Breast epithelium (tissue), 4 donors: ENCODE data around the gene TLE1. TPM values are rescaled to one million over a fixed set of nuclear protein-coding genes. Genes with fewer than 3 reads are reported as not detected.

ENCODE experiments used
- DNase-seq, 2 donors: peaks; one replicate each; pipeline ENCODE4 v3.0.0-alpha.2; 2019; ENCODE audit warnings: low spot score in 2 of 2
- H3K27ac ChIP-seq, 2 donors: fragments of 200-600 bp; sonication (generic) in 1 of 2; one replicate each; pipeline ENCODE4 v1.5.1; 2016 to 2019; ENCODE audit warnings: mild to moderate bottlenecking in 1 of 2
- H3K27me3 ChIP-seq, 2 donors: fragments of 200-600 bp; sonication (generic) in 1 of 2; one replicate each; pipeline versions ENCODE4 v1.5.1 to v1.6.0; 2017 to 2019; ENCODE audit warnings: control low read depth in 1 of 2, mild to moderate bottlenecking in 1 of 2
- H3K36me3 ChIP-seq: fragments of 200-600 bp; one replicate; pipeline ENCODE4 v1.5.1; 2019
- H3K4me1 ChIP-seq, 2 donors: fragments of 200-600 bp; sonication (generic); one replicate each; pipeline ENCODE4 v1.5.1; 2016 to 2019; ENCODE audit warnings: control low read depth in 1 of 2
- H3K4me3 ChIP-seq, 3 donors: fragments of 200-600 bp; sonication (generic); 1 replicate in 2 of 3; 2 replicates in 1 of 3; pipeline ENCODE4 v1.5.1; 2016 to 2019; ENCODE audit warnings: mild to moderate bottlenecking in 3 of 3, moderate library complexity in 2 of 3
- H3K9me3 ChIP-seq, 2 donors: fragments of 200-600 bp; sonication (generic) in 1 of 2; one replicate each; pipeline ENCODE4 v1.5.1; 2016 to 2019; ENCODE audit warnings: control low read depth in 1 of 2
- POLR2A ChIP-seq: fragments of 450-650 bp; IDR thresholded peaks from one replicate; pipeline ENCODE4 v1.6.1; 2016; ENCODE audit warnings: antibody characterized with exemption, mild to moderate bottlenecking, moderate library complexity
- POLR2AphosphoS5 ChIP-seq, 3 donors: sonication (generic); formaldehyde crosslinking; IDR thresholded peaks; one replicate each; pipeline ENCODE4 v1.6.1; 2017; ENCODE audit warnings: antibody characterized with exemption in 3 of 3
- intact Hi-C: fragments of 100-400 bp; cut with DNase I; formaldehyde crosslinking; loops from one replicate; pipeline ENCODE4 v1.15.1; 2023; ENCODE audit warnings: low total_unique reads
- total RNA-seq, 3 donors: library from RNA; depleted of rRNA; stranded (reverse); fragments of >200 nt; gene quantifications; one replicate each; pipeline ENCODE4 v1.1.0, GENCODE V29; 2016
- TF ChIP-seq, protein P1 (sequence below), 3 donors: fragments of 450-650 bp; IDR thresholded peaks; one replicate each; pipeline ENCODE4 v1.5.1; 2016 to 2017; ENCODE audit warnings: antibody characterized with exemption in 3 of 3, mild to moderate bottlenecking in 3 of 3, moderate library complexity in 3 of 3

The TLE1 gene
- total RNA-seq, 3 donors from 2014 or later = 41.1 to 52.1 (median 47.4) TPM

DNA sequence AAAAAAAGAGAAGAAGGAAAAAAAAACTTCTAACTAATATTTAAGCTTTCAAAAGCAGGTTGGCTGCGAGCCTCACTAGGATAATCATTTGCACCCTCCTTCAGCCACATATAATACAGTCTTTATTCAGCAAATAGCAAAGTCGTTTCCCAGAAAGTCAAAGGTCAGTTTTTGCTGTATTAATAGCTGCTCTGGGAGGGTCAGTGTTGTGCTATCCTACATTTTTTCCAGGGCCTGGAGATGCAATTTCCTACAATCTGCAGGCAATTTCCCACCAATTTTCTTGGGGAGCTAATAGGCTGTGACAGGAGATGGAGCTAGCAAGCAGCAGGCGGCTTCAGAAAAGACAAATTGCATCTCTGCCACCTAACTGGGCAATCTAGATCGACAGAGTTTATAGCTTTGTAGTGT, 136.8 kb downstream of the TLE1 start:
- intact Hi-C loops = no loop called here
- H3K36me3 ChIP-seq = no peaks in the 10 kb centered on the region
- no peak overlapping the region for H3K4me3 ChIP-seq
- no peaks in the 10 kb centered on the region for H3K4me1 ChIP-seq
- no peak for DNase-seq
- no peak for TF ChIP-seq POLR2A
- TF ChIP-seq, protein P1, sequence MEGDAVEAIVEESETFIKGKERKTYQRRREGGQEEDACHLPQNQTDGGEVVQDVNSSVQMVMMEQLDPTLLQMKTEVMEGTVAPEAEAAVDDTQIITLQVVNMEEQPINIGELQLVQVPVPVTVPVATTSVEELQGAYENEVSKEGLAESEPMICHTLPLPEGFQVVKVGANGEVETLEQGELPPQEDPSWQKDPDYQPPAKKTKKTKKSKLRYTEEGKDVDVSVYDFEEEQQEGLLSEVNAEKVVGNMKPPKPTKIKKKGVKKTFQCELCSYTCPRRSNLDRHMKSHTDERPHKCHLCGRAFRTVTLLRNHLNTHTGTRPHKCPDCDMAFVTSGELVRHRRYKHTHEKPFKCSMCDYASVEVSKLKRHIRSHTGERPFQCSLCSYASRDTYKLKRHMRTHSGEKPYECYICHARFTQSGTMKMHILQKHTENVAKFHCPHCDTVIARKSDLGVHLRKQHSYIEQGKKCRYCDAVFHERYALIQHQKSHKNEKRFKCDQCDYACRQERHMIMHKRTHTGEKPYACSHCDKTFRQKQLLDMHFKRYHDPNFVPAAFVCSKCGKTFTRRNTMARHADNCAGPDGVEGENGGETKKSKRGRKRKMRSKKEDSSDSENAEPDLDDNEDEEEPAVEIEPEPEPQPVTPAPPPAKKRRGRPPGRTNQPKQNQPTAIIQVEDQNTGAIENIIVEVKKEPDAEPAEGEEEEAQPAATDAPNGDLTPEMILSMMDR (IDR thresholded peaks at IDR 0.05) = no peak
- TF ChIP-seq POLR2AphosphoS5 (IDR thresholded peaks at IDR 0.05) = no peak
- no peaks in the 10 kb centered on the region for H3K27me3 ChIP-seq
- H3K27ac ChIP-seq = no peak overlapping the region
- no peaks in the 10 kb centered on the region for H3K9me3 ChIP-seq

DNA sequence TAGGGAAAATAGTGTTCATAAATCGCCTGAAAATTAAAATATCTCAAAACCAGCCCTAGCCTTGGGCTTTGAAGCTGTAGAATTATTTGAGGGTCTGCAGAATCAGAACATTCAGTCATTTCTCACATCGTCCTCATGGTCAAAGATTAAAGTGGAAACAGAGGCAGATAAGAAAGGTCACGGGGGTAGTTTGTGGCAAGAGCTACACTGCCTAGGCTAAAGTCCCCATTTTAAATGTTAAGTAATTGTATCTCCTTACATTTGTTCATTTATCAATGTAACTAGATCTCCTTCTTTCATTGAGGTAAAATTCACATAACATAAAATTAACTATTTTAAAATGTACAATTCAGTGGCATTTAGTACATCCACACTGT, 139.2 kb downstream of the TLE1 start:
- TF ChIP-seq POLR2A = no peak
- TF ChIP-seq, protein P1 (IDR thresholded peaks at IDR 0.05) = no peak
- TF ChIP-seq POLR2AphosphoS5 (IDR thresholded peaks at IDR 0.05) = no peak
- H3K27me3 ChIP-seq = no peaks in the 10 kb centered on the region
- no peaks in the 10 kb centered on the region for H3K9me3 ChIP-seq
- H3K4me1 ChIP-seq = no peaks in the 10 kb centered on the region
- no peak overlapping the region for H3K4me3 ChIP-seq
- intact Hi-C loops = no loop called here
- no peak for DNase-seq
- H3K36me3 ChIP-seq = no peaks in the 10 kb centered on the region
- H3K27ac ChIP-seq = peak overlapping the region in 1 of 2 donors; percentile 61

DNA sequence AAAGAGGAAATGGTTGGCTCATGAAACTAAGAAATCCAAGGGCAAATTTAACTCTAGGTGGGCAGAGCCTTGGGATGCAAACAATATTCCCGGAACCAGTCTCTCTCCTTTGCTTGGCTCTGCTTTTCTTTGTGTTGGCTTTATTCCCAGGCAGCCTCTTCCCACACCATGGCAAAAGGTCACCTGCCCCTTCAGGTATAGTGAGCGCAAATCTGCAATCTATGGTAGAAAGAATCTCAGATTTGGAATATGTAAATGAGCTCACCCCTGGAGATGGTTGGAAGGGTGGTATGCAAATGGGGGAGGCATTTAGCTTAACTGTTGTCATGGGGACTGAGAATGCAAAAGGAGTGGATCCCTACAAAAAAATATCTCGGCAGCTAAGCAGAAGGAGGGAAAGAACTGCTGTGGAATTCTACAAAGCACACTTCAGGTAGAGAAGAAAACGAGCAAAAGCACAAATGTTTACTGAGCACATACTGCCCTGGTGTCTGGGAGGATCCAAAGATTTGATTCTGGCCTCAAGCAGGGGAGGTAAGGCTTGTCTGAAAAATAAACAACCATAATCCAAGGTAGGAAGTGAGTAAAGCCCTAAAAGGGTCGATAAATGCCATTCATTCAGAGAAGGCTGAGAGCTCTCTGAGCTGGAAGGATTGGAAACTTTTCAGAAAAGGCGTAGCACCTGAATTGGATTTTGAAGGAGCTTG, 139.7 kb downstream of the TLE1 start:
- intact Hi-C loops = no loop called here
- H3K27me3 ChIP-seq = no peaks in the 10 kb centered on the region
- no peak for DNase-seq
- TF ChIP-seq POLR2AphosphoS5 (IDR thresholded peaks at IDR 0.05) (no peak), POLR2A (no peak)
- TF ChIP-seq, protein P1 (IDR thresholded peaks at IDR 0.05) = no peak
- H3K9me3 ChIP-seq = no peaks in the 10 kb centered on the region
- H3K27ac ChIP-seq = peak overlapping the region; percentile 61 to 67
- H3K4me3 ChIP-seq = no peak overlapping the region
- no peaks in the 10 kb centered on the region for H3K36me3 ChIP-seq
- no peaks in the 10 kb centered on the region for H3K4me1 ChIP-seq

DNA sequence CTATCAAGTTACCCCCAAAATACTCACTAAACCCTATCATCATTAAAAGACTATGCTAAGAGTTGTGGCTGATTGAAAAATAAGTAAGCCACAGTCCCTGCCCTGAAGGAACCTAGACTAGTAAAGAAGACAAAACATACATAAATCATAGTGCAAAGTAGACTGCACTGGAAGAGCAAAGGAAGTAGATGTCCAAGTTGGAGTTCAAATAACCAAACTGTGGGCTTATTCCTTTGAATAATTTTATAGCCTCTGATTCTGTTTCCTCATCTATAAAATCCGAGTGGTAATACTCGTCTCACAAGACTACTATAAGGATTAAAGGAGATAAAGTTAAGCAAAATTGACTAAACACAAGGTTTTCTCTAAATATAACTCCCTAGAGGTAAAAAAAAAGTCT, 140.4 kb downstream of the TLE1 start:
- TF ChIP-seq POLR2AphosphoS5 (IDR thresholded peaks at IDR 0.05) (no peak), POLR2A (no peak)
- TF ChIP-seq, protein P1 (IDR thresholded peaks at IDR 0.05) = no peak
- Histone ChIP-seq H3K36me3 (no peaks in the 10 kb centered on the region), H3K27me3 (no peaks in the 10 kb centered on the region), H3K4me1 (no peaks in the 10 kb centered on the region), H3K4me3 (no peak overlapping the region), H3K9me3 (no peaks in the 10 kb centered on the region), H3K27ac (peak overlapping the region in 1 of 2 donors; percentile 12)
- intact Hi-C loops = no loop called here
- DNase-seq = no peak

DNA sequence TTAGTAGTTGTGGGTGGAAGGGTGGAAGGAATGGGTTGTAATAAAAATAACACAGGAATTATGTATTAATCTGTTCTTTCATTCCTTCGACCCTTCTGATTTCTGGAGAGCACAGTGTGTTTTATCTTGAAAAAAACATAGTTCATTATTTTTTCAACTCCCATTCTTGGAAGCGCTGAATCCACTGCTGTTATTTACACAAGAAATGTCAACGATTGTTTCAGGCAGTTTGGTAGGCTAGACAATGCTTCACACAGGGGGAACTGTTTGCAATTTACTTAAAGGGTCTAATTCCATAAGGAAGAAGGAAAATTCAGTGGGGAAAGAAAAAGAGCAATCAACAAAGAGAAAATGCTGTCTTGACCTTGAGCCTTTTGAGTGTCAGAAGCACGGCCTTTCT, 142.9 kb downstream of the TLE1 start:
- intact Hi-C loops = no loop called here
- TF ChIP-seq, protein P1 (IDR thresholded peaks at IDR 0.05) = no peak
- TF ChIP-seq POLR2AphosphoS5 (IDR thresholded peaks at IDR 0.05) (no peak), POLR2A (no peak)
- H3K9me3 ChIP-seq = no peaks in the 10 kb centered on the region
- DNase-seq = no peak
- no peaks in the 10 kb centered on the region for H3K4me1 ChIP-seq
- no peak overlapping the region for H3K27ac ChIP-seq
- no peaks in the 10 kb centered on the region for H3K36me3 ChIP-seq
- no peak overlapping the region for H3K4me3 ChIP-seq
- no peaks in the 10 kb centered on the region for H3K27me3 ChIP-seq
